ENCODE data around the gene IQSEC3. TPM values are rescaled to one million over a fixed set of nuclear protein-coding genes. Genes with fewer than 3 reads are reported as not detected.

Gene IQSEC3
- total and polyA plus RNA-seq, 2 of the 13 experiments (the other 11 are each of a cell fraction or from before 2014, with no cell fraction given), result not detected

GRCh38 chr12:207804-208203, 141.2 kb downstream of the IQSEC3 start (continued):
- TF ChIP-seq ZBTB40 (IDR thresholded peaks at IDR 0.05) (no peak), ZBTB40 (CRISPR knock-in tag; IDR thresholded peaks at IDR 0.05) (no peak), ZMYM3 (CRISPR knock-in tag; IDR thresholded peaks at IDR 0.05) (no peak), GATAD2A (CRISPR knock-in tag; IDR thresholded peaks at IDR 0.05) (no peak), ZNF570 (CRISPR knock-in tag; IDR thresholded peaks at IDR 0.05; ENCODE audit: borderline replicate concordance) (no peak), ZNF768 (CRISPR knock-in tag; IDR thresholded peaks at IDR 0.05) (no peak), ZBTB34 (CRISPR knock-in tag; IDR thresholded peaks at IDR 0.05) (no peak), AHR (CRISPR knock-in tag; IDR thresholded peaks at IDR 0.05) (no peak), PCBP1 (IDR thresholded peaks at IDR 0.05; ENCODE audit: borderline replicate concordance, low read depth, low read length) (no peak), HCFC1 (IDR thresholded peaks at IDR 0.05; ENCODE audit: low read depth, low read length) (no peak), ZMAT3 (CRISPR knock-in tag; conservative IDR thresholded peaks at IDR 0.05) (no peak)
- TF ChIP-seq, protein P1, sequence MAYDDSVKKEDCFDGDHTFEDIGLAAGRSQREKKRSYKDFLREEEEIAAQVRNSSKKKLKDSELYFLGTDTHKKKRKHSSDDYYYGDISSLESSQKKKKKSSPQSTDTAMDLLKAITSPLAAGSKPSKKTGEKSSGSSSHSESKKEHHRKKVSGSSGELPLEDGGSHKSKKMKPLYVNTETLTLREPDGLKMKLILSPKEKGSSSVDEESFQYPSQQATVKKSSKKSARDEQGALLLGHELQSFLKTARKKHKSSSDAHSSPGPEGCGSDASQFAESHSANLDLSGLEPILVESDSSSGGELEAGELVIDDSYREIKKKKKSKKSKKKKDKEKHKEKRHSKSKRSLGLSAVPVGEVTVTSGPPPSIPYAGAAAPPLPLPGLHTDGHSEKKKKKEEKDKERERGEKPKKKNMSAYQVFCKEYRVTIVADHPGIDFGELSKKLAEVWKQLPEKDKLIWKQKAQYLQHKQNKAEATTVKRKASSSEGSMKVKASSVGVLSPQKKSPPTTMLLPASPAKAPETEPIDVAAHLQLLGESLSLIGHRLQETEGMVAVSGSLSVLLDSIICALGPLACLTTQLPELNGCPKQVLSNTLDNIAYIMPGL (CRISPR knock-in tag; IDR thresholded peaks at IDR 0.05; ENCODE audit: borderline replicate concordance in 1 of 2, low read depth in 1 of 2), result no peak
